HCT116 (cell line): ENCODE data around the gene SHISAL1. TPM values are rescaled to one million over a fixed set of nuclear protein-coding genes. Genes with fewer than 3 reads are reported as not detected.

Experiments
- ATAC-seq: fragments of 200-7000 bp; cut with Tn5 transposase; 2 replicates; pipeline ENCODE4 v1.9.1; 2020; ENCODE audit warnings: mild to moderate bottlenecking, moderate library complexity
- BruUV-seq: library from RNA; stranded (reverse); fragments of 400-500 nt; replicated peaks from 2 replicates; lab custom pipeline; 2021; lab: Mats Ljungman, UMichigan
- CTCF ChIA-PET: fragments of 300-600 bp; sonication (Branson Sonifier 250); formaldehyde crosslinking; loops from one replicate; lab custom pipeline; 2021; ENCODE audit warnings: antibody characterized with exemption; lab: Charles Lee
- POLR2A ChIA-PET: fragments of 300-600, 350-600 bp; sonication (Branson Sonifier 250); formaldehyde crosslinking; loops from one replicate; lab custom pipeline; 2021; ENCODE audit warnings: antibody characterized with exemption; lab: Charles Lee
- RAD21 ChIA-PET, 2 experiments: fragments of 300-600 bp; sonication (Branson Sonifier 250); formaldehyde crosslinking; loops; one replicate each; lab custom pipeline; 2023; ENCODE audit warnings: low total read pairs in 2 of 2; ENCODE audit not compliant: uncharacterized antibody in 2 of 2, unreplicated experiment in 2 of 2, low non-redundant PET in 1 of 2; lab: Charles Lee
- DNase-seq: peaks from one replicate; pipeline ENCODE4 v3.0.0-alpha.2; 2010; ENCODE audit warnings: low read depth, low spot score
- H2AFZ ChIP-seq: fragments of 200-600 bp; shearing (Covaris generic), sonication (generic); 2 replicates; pipeline ENCODE4 v1.6.1; 2017; ENCODE audit warnings: low read depth, mixed run types, mixed read lengths, antibody characterized with exemption, low read length; ENCODE audit not compliant: poor library complexity, severe bottlenecking
- H3K27ac ChIP-seq: 2 replicates; pipeline ENCODE4 v1.5.1; 2012; ENCODE audit warnings: low read depth, low read length
- H3K27me3 ChIP-seq: fragments of 200-600 bp; sonication (generic); 2 replicates; pipeline ENCODE4 v1.6.1; 2016; ENCODE audit warnings: mixed run types, low read length, mixed read lengths; ENCODE audit not compliant: insufficient read depth
- H3K36me3 ChIP-seq, 2 experiments: fragments of 200-500 bp in 1 of 2; fragments of 200-600 bp in 1 of 2; sonication (Bioruptor generic) in 1 of 2; sonication (generic) in 1 of 2; 2 replicates each; pipeline versions ENCODE4 v1.5.1 to v1.6.1; 2014 to 2016; ENCODE audit warnings: low read length in 2 of 2, inconsistent platforms in 1 of 2, mixed read lengths in 1 of 2, mixed run types in 1 of 2; ENCODE audit not compliant: insufficient read depth in 2 of 2, control insufficient read depth in 1 of 2
- H3K4me1 ChIP-seq, 2 experiments: fragments of 200-600 bp in 1 of 2; sonication (generic) in 1 of 2; 2 replicates each; pipeline versions ENCODE4 v1.5.1 to v1.6.1; 2012 to 2017; ENCODE audit warnings: low read length in 2 of 2, inconsistent platforms in 1 of 2, mild to moderate bottlenecking in 1 of 2, mixed read lengths in 1 of 2, mixed run types in 1 of 2, moderate library complexity in 1 of 2; ENCODE audit not compliant: insufficient read depth in 2 of 2, control insufficient read depth in 1 of 2
- H3K4me2 ChIP-seq: fragments of 200-600 bp; sonication (generic); 2 replicates; pipeline ENCODE4 v1.6.1; 2017; ENCODE audit warnings: mixed run types, low read length, mixed read lengths
- H3K4me3 ChIP-seq, 2 experiments: fragments of 200-600 bp in 1 of 2; sonication (generic) in 1 of 2; replicated peaks in 1 of 2; 2 replicates each; pipeline ENCODE4 v1.5.1; 2011 to 2016; ENCODE audit warnings: low read length in 2 of 2, control low read depth in 1 of 2, low read depth in 1 of 2, mild to moderate bottlenecking in 1 of 2, mixed read lengths in 1 of 2, mixed run types in 1 of 2
- H3K79me2 ChIP-seq: fragments of 200-600 bp; sonication (generic); 2 replicates; pipeline ENCODE4 v1.6.1; 2017; ENCODE audit warnings: mild to moderate bottlenecking, mixed run types, low read length, moderate library complexity, mixed read lengths; ENCODE audit not compliant: insufficient read depth
- H3K9ac ChIP-seq: fragments of 200-600 bp; sonication (generic); 2 replicates; pipeline ENCODE4 v1.6.1; 2016; ENCODE audit warnings: low read length, mixed read lengths
- H3K9me2 ChIP-seq: fragments of 200-600 bp; sonication (generic), shearing (Covaris generic); 2 replicates; pipeline ENCODE4 v1.6.1; 2017; ENCODE audit warnings: mixed run types, mild to moderate bottlenecking, moderate library complexity; ENCODE audit not compliant: insufficient read depth
- H3K9me3 ChIP-seq, 2 experiments: fragments of 200-500 bp in 1 of 2; fragments of 200-600 bp in 1 of 2; sonication (Bioruptor generic) in 1 of 2; sonication (generic) in 1 of 2; 2 replicates each; pipeline ENCODE4 v1.6.1; 2014 to 2017; ENCODE audit warnings: low read length in 2 of 2, mixed read lengths in 2 of 2, inconsistent platforms in 1 of 2, low read depth in 1 of 2, mild to moderate bottlenecking in 1 of 2, mixed run types in 1 of 2, moderate library complexity in 1 of 2; ENCODE audit not compliant: control insufficient read depth in 1 of 2, insufficient read depth in 1 of 2
- H4K20me1 ChIP-seq: fragments of 200-600 bp; sonication (generic), shearing (Covaris generic); 2 replicates; pipeline ENCODE4 v1.6.1; 2017; ENCODE audit warnings: mixed run types, mild to moderate bottlenecking, moderate library complexity; ENCODE audit not compliant: insufficient read depth
- CBX3 ChIP-seq: IDR thresholded peaks from 2 replicates; pipeline ENCODE4 v1.6.1; 2012; ENCODE audit warnings: low read depth
- CEBPB ChIP-seq: IDR thresholded peaks from 2 replicates; pipeline ENCODE4 v1.6.1; 2012; ENCODE audit warnings: low read depth
- EGR1 ChIP-seq: IDR thresholded peaks from 2 replicates; pipeline ENCODE4 v1.6.1; 2012; ENCODE audit warnings: low read depth
- EZH2 ChIP-seq: fragments of 200-600 bp; sonication (generic); IDR thresholded peaks from 2 replicates; pipeline ENCODE4 v1.6.1; 2017; ENCODE audit warnings: antibody characterized with exemption, mixed run types
- EZH2phosphoT487 ChIP-seq: fragments of 200-600 bp; IDR thresholded peaks from 2 replicates; pipeline ENCODE4 v1.6.1; 2018; ENCODE audit warnings: antibody characterized with exemption, borderline replicate concordance
- FOSL1 ChIP-seq: IDR thresholded peaks from 2 replicates; pipeline ENCODE4 v1.6.1; 2012; ENCODE audit warnings: low read depth
- MAX ChIP-seq: IDR thresholded peaks from 2 replicates; pipeline ENCODE4 v1.6.1; 2012
- POLR2AphosphoS5 ChIP-seq: IDR thresholded peaks from 2 replicates; pipeline ENCODE4 v1.6.1; 2011; ENCODE audit warnings: mild to moderate bottlenecking, low read depth, low read length, moderate library complexity
- RAD21 ChIP-seq: IDR thresholded peaks from 2 replicates; pipeline ENCODE4 v1.6.1; 2012; ENCODE audit warnings: low read depth, mild to moderate bottlenecking
- SIN3A ChIP-seq: IDR thresholded peaks from 2 replicates; pipeline ENCODE4 v1.6.1; 2012; ENCODE audit warnings: low read depth
- ZBTB33 ChIP-seq: IDR thresholded peaks from 2 replicates; pipeline ENCODE4 v1.6.1; 2011; ENCODE audit warnings: mild to moderate bottlenecking, low read length, moderate library complexity; ENCODE audit not compliant: insufficient replicate concordance; ENCODE audit errors: extremely low read depth
- ZFX ChIP-seq: fragments of 450-650 bp; IDR thresholded peaks from 2 replicates; pipeline ENCODE4 v1.6.1; 2017
- ZNF274 ChIP-seq: fragments of 200-500 bp; sonication (Bioruptor generic); IDR thresholded peaks from 2 replicates; pipeline ENCODE4 v1.6.1; 2014; ENCODE audit warnings: mild to moderate bottlenecking, low read depth, low read length, inconsistent platforms
- intact Hi-C: fragments of 100-400 bp; cut with micrococcal nuclease; formaldehyde crosslinking; loops from 2 replicates; pipeline ENCODE4 v1.10.0; 2022
- total RNA-seq: library from RNA; stranded (reverse); gene quantifications from one replicate; pipeline ENCODE4 v1.2.1, GENCODE V29; 2021; ENCODE audit not compliant: unreplicated experiment
- TF ChIP-seq, protein P1 (sequence below): IDR thresholded peaks from 2 replicates; pipeline ENCODE4 v1.6.1; 2012

Gene SHISAL1
- total RNA-seq, 1 experiment from 2014 or later, result not detected

DNA sequence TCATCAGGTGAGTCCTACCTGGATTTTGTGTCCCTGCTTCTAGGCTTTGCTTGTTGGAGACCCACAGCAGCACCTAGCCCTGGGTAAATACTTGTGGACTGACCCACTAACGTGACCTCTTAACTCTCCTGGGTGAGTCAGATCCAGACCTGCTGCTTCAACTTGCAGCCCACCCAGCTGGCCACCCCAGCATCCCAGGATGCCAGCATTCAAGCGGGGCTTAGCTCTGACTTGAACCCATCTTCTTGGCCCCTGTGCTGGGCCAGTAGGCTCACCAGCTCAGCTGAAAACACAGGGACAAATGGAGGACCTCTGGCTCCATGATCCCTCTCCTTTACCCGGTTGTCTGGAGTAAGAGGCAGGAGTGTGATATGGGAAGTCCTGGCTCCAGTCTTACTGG lies 98.6 kb downstream of the SHISAL1 start:
- H3K4me3 ChIP-seq, result no peak overlapping the region
- H3K4me2 ChIP-seq, result no peak overlapping the region
- no peaks in the 10 kb centered on the region for H3K36me3 ChIP-seq
- no peak overlapping the region for H3K9ac ChIP-seq
- no peak for DNase-seq
- H3K9me2 ChIP-seq, result no peaks in the 10 kb centered on the region
- BruUV-seq, result no TSS peak
- H3K9me3 ChIP-seq, result peaks cover 0 to 6% of the 10 kb centered on the region in 2 experiments; a peak in 1 of 4 replicates
- intact Hi-C loops, result no loop called here
- ChIA-PET CTCF (no interaction called here), POLR2A (no interaction called here), RAD21 (no interaction called here)
- H3K79me2 ChIP-seq, result no peaks in the 10 kb centered on the region
- no peak overlapping the region for H3K27ac ChIP-seq
- no peaks in the 10 kb centered on the region for H3K4me1 ChIP-seq
- no peaks in the 10 kb centered on the region for H4K20me1 ChIP-seq
- TF ChIP-seq, protein P1, sequence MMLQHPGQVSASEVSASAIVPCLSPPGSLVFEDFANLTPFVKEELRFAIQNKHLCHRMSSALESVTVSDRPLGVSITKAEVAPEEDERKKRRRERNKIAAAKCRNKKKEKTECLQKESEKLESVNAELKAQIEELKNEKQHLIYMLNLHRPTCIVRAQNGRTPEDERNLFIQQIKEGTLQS, result no peak
- TF ChIP-seq POLR2AphosphoS5 (no peak), ZBTB33 (no peak), RAD21 (no peak), MAX (no peak), ZNF274 (no peak), ZFX (no peak), EZH2 (no peak), SIN3A (no peak), CEBPB (no peak), CBX3 (no peak), EGR1 (no peak), FOSL1 (no peak), EZH2phosphoT487 (no peak)
- ATAC-seq, result no peak
- H2AFZ ChIP-seq, result no peak overlapping the region
- H3K27me3 ChIP-seq, result peaks cover 11% of the 10 kb centered on the region
